ENCODE data around the gene ZBTB2. TPM values are rescaled to one million over a fixed set of nuclear protein-coding genes. Genes with fewer than 3 reads are reported as not detected.

ZBTB2 gene
- total and polyA plus RNA-seq, 2 of the 4 experiments (the other 2 are of a cell fraction): 11.8 to 17.7 TPM

Small RNA genes lying within 50 kb of the gene (microRNA-seq; reads per million reads assigned to microRNA genes)
- gene RF00019 (ENCODE audit: insufficient read depth, insufficient read length): not detected

Small RNA genes lying within 50 kb of the gene (small RNA-seq; reads per million reads assigned to genes)
- gene RF00019: 0 reads per million in 5 experiments

Other genes starting within 250 kb of the ZBTB2 start
- gene AKAP12, start 151.6 kb downstream of the ZBTB2 start, total RNA-seq (2012; rRNA removed): 118 and 176 TPM in 2 replicates
- 50.0 and 56.0 TPM in 2 replicates for gene AKAP12, start 151.6 kb downstream of the ZBTB2 start, polyA plus RNA-seq (2012; rRNA removed)
- 24.6 and 32.8 TPM in 2 replicates for gene RMND1, start 60.6 kb upstream of the ZBTB2 start, total RNA-seq (2012; rRNA removed)
- gene RMND1, start 60.6 kb upstream of the ZBTB2 start, polyA plus RNA-seq (2012; rRNA removed): 10.6 and 13.1 TPM in 2 replicates
- 0.28 and 0.54 TPM in 2 replicates for gene CCDC170, start 102.5 kb upstream of the ZBTB2 start, total RNA-seq (2012; rRNA removed)
- gene CCDC170, start 102.5 kb upstream of the ZBTB2 start, polyA plus RNA-seq (2012; rRNA removed): 0.12 and 0.14 TPM in 2 replicates

All from IMR-90 (cell line).